ENCODE results near the gene ERGIC1. TPM values are rescaled to one million over a fixed set of nuclear protein-coding genes. Genes with fewer than 3 reads are reported as not detected.
A peak's percentile ranks its signal among the peaks of the same experiment; 100 is the strongest.

The ERGIC1 gene
- total RNA-seq, 1 donor from 2014 or later: 87.3 TPM

GRCh38 chr5:172919525-172920446, 85.7 kb downstream of the ERGIC1 start:
- ATAC-seq (no peak), DNase-seq (ENCODE audit: low spot score) (no peak)
- intact Hi-C loops (cut with DNase I): no loop called here

- ATAC-seq (no peak), DNase-seq (ENCODE audit: low spot score) (no peak)
- intact Hi-C loops (cut with DNase I): no loop called here
Measured at GRCh38 chr5:172920447-172920849, 86.4 kb downstream of the ERGIC1 start.

- intact Hi-C loops (cut with DNase I): no loop called here
- no peak for DNase-seq (ENCODE audit: low spot score)
- no peak for ATAC-seq
Measured at GRCh38 chr5:172920995-172921394, 86.9 kb downstream of the ERGIC1 start.

GRCh38 chr5:172921906-172922305, 87.9 kb downstream of the ERGIC1 start:
- no peak for ATAC-seq
- intact Hi-C loops (cut with DNase I): no loop called here

GRCh38 chr5:172923539-172923938, 89.5 kb downstream of the ERGIC1 start:
- DNase-seq (ENCODE audit: low spot score) (no peak), ATAC-seq (no peak)
- intact Hi-C loops (cut with DNase I): no loop called here

More at GRCh38 chr5:172921906-172922305, 87.9 kb downstream of the ERGIC1 start:
- DNase-seq (ENCODE audit: low spot score): no peak

- intact Hi-C loops (cut with DNase I): no loop called here
- ATAC-seq (no peak), DNase-seq (ENCODE audit: low spot score) (no peak)
Measured at GRCh38 chr5:172925336-172925948, 91.4 kb downstream of the ERGIC1 start.

GRCh38 chr5:172926008-172926523, 92.0 kb downstream of the ERGIC1 start:
- DNase-seq (ENCODE audit: low spot score) (no peak), ATAC-seq (no peak)
- intact Hi-C loops (cut with DNase I): no loop called here

- intact Hi-C loops (cut with DNase I): no loop called here
- no peak for DNase-seq (ENCODE audit: low spot score)
- ATAC-seq: no peak
Measured at GRCh38 chr5:172926796-172927195, 92.7 kb downstream of the ERGIC1 start.

GRCh38 chr5:172929371-172929838, 95.4 kb downstream of the ERGIC1 start:
- ATAC-seq (no peak), DNase-seq (ENCODE audit: low spot score) (no peak)
- intact Hi-C loops (cut with DNase I): no loop called here

- intact Hi-C loops (cut with DNase I): no loop called here
- no peak for DNase-seq (ENCODE audit: low spot score)
- peak; percentile 79 for ATAC-seq
Measured at GRCh38 chr5:172931001-172931536, 97.0 kb downstream of the ERGIC1 start.

GRCh38 chr5:172932313-172933017, 98.4 kb downstream of the ERGIC1 start:
- peak; percentile 88 for ATAC-seq
- peak; percentile 82 for DNase-seq (ENCODE audit: low spot score)
- intact Hi-C loops (cut with DNase I): loop anchor here (2.0 kb wide), 1 partner anchor 216 kb away; no protein-coding TSS in a partner anchor

GRCh38 chr5:172933238-172933637, 99.2 kb downstream of the ERGIC1 start:
- intact Hi-C loops (cut with DNase I): loop anchor here (2.0 kb wide), 1 partner anchor 216 kb away; no protein-coding TSS in a partner anchor
- ATAC-seq: no peak
- DNase-seq (ENCODE audit: low spot score): no peak

- DNase-seq (ENCODE audit: low spot score): no peak
- no peak for ATAC-seq
- intact Hi-C loops (cut with DNase I): no loop called here
Measured at GRCh38 chr5:172935096-172935495, 101.0 kb downstream of the ERGIC1 start.

- DNase-seq (ENCODE audit: low spot score): no peak
- intact Hi-C loops (cut with DNase I): no loop called here
- ATAC-seq: no peak
Measured at GRCh38 chr5:172936401-172936800, 102.3 kb downstream of the ERGIC1 start.

- intact Hi-C loops (cut with DNase I): no loop called here
- ATAC-seq (no peak), DNase-seq (ENCODE audit: low spot score) (no peak)
Measured at GRCh38 chr5:172939071-172939470, 105.0 kb downstream of the ERGIC1 start.

- ATAC-seq (no peak), DNase-seq (ENCODE audit: low spot score) (no peak)
- intact Hi-C loops (cut with DNase I): no loop called here
Measured at GRCh38 chr5:172939611-172940267, 105.7 kb downstream of the ERGIC1 start.

- intact Hi-C loops (cut with DNase I): no loop called here
- no peak for DNase-seq (ENCODE audit: low spot score)
- no peak for ATAC-seq
Measured at GRCh38 chr5:172940268-172941066, 106.4 kb downstream of the ERGIC1 start.

- intact Hi-C loops (cut with DNase I): no loop called here
- ATAC-seq: no peak
- DNase-seq (ENCODE audit: low spot score): no peak
Measured at GRCh38 chr5:172941067-172941516, 107.0 kb downstream of the ERGIC1 start.
